ENCODE measurements around the gene CYTL1. TPM values are rescaled to one million over a fixed set of nuclear protein-coding genes. Genes with fewer than 3 reads are reported as not detected.

The CYTL1 gene
- total and polyA plus RNA-seq, 2 donors (not counting 3 experiments of a cell fraction or from before 2014, with no cell fraction given), result 4.0 to 36.8 TPM

DNA sequence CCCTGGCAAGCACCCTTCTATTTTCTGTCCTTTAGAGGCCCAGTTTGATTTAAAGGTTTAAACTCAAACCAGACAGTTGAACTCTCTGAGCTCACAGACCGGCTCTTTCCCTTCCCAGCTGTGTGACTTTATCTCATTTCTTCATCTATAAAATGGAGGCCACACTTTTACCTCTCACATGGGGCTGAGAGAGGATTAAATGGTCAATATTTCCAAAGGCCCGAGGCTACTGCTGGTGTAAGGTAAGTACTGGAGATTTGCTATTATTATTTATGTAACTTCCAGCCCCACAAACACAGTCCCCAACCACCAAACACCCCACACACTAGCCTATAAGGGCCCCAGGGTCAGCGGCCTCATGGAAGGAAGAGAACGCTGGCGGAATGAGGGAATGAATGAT lies 13.6 kb upstream of the CYTL1 start:
- Histone ChIP-seq H3K36me3 (ENCODE audit: control insufficient read depth in 2 of 2, extremely low read depth in 1 of 2, insufficient read depth in 2 of 2, low read length in 2 of 2) (no peaks in the 10 kb centered on the region), H2AFZ (ENCODE audit: low read depth, low read length) (peak overlapping the region; percentile 63), H3K9me1 (replicated peaks; ENCODE audit: control insufficient read depth, extremely low read depth, insufficient read depth, low read length) (no peaks in the 10 kb centered on the region), H3K27me3 (ENCODE audit: control insufficient read depth in 2 of 2, insufficient read depth in 2 of 2, low read length in 2 of 2) (no peaks in the 10 kb centered on the region), H3K27ac (ENCODE audit: insufficient read depth, low read depth, low read length) (peak overlapping the region; percentile 90), H3K4me1 (ENCODE audit: control insufficient read depth, extremely low read depth, insufficient read depth, low read length) (peaks cover 60% of the 10 kb centered on the region), H3K9me3 (replicated peaks; ENCODE audit: control insufficient read depth, insufficient read depth, low read length) (no peaks in the 10 kb centered on the region), H3K4me2 (ENCODE audit: insufficient read depth, low read length) (peak overlapping the region; percentile 56), H4K20me1 (replicated peaks; ENCODE audit: control insufficient read depth, extremely low read depth, insufficient read depth, low read length) (no peaks in the 10 kb centered on the region), H3K79me2 (ENCODE audit: control insufficient read depth, insufficient read depth, low read length) (no peaks in the 10 kb centered on the region), H3K4me3 (replicated peaks in 1 of 3; ENCODE audit: insufficient read depth in 1 of 3, low read depth in 1 of 3, low read length in 3 of 3) (peak overlapping the region in 1 of 3 experiments; percentile 22), H3K9ac (replicated peaks; ENCODE audit: extremely low read depth, insufficient read depth, low read length) (peak overlapping the region; percentile 39)
- FAIRE-seq (no peak), DNase-seq (ENCODE audit: low read depth, low spot score) (no peak)
- BruUV-seq (replicated peaks), result TSS peak; percentile 50
- ChIA-PET CTCF (interaction anchor here (1.0 to 5.9 kb wide), 5 partner anchors 11 to 19 kb away, joined by 3 to 54 read pairs (median 6); partner anchors contain the start of gene STK32B), POLR2A (no interaction called here)
- no peak for TF ChIP-seq EZH2 (IDR thresholded peaks at IDR 0.05; ENCODE audit: borderline replicate concordance, low read depth, low read length, severe bottlenecking)
- peak; percentile 64 for TF ChIP-seq GATA2 (IDR thresholded peaks at IDR 0.05; ENCODE audit: insufficient read depth, insufficient read length, low read depth, low read length)
- TF ChIP-seq, protein P1, sequence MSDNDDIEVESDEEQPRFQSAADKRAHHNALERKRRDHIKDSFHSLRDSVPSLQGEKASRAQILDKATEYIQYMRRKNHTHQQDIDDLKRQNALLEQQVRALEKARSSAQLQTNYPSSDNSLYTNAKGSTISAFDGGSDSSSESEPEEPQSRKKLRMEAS (IDR thresholded peaks at IDR 0.05; ENCODE audit: insufficient read depth, insufficient read length), result no peak
- intact Hi-C loops (cut with micrococcal nuclease) (loop anchor here (1.0 to 10.0 kb wide), 5 partner anchors 12 to 1242 kb away; partner anchors contain the start of gene STK32B), dilution Hi-C loops (cut with MboI; ENCODE audit: extremely low pct_ligation_motif_present, low sequenced_read_pairs) (no loop called here)

DNA sequence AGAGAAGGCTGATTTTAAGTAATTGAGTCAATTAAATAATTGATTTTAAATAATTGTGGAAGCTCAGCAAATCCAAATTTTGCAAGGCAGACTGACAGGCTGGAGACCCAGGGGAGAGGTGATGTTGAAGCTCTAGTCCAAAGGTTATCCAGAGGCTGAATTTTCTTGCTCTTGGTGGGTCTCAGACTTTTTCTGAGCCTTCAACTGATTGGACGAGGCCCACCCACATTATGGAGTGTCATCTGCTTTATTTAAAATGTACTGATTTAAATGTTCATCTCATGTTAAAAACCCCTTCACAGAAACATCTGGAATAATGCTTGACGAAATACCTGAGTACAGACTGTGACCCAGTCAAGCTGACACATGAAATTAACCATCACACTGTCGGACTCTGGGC lies 11.7 kb upstream of the CYTL1 start:
- H3K4me1 ChIP-seq (ENCODE audit: control insufficient read depth, extremely low read depth, insufficient read depth, low read length), result peaks cover 48% of the 10 kb centered on the region
- no peaks in the 10 kb centered on the region for H3K9me3 ChIP-seq (replicated peaks; ENCODE audit: control insufficient read depth, insufficient read depth, low read length)
- no peak for FAIRE-seq
- intact Hi-C loops (cut with micrococcal nuclease) (loop anchor here (5.0 to 10.0 kb wide), 3 partner anchors 34 to 1244 kb away; no protein-coding TSS in a partner anchor), dilution Hi-C loops (cut with MboI; ENCODE audit: extremely low pct_ligation_motif_present, low sequenced_read_pairs) (no loop called here)
- no peaks in the 10 kb centered on the region for H4K20me1 ChIP-seq (replicated peaks; ENCODE audit: control insufficient read depth, extremely low read depth, insufficient read depth, low read length)
- H2AFZ ChIP-seq (ENCODE audit: low read depth, low read length), result no peak overlapping the region
- BruUV-seq (replicated peaks), result no TSS peak
- ChIA-PET CTCF (interaction anchor here (1.3 to 5.9 kb wide), 5 partner anchors 11 to 37 kb away, joined by 5 to 54 read pairs (median 6); partner anchors contain the start of gene STK32B), POLR2A (interaction anchor here (1.8 kb wide), 1 partner anchor 13 kb away, joined by 4 read pairs; no protein-coding TSS in a partner anchor)
- no peak overlapping the region for H3K4me2 ChIP-seq (ENCODE audit: insufficient read depth, low read length)
- TF ChIP-seq GATA2 (IDR thresholded peaks at IDR 0.05; ENCODE audit: insufficient read depth, insufficient read length, low read depth, low read length), result no peak
- no peak for TF ChIP-seq POLR2AphosphoS5 (IDR thresholded peaks at IDR 0.05; ENCODE audit: insufficient read depth, low read depth, low read length)
- TF ChIP-seq, protein P2, sequence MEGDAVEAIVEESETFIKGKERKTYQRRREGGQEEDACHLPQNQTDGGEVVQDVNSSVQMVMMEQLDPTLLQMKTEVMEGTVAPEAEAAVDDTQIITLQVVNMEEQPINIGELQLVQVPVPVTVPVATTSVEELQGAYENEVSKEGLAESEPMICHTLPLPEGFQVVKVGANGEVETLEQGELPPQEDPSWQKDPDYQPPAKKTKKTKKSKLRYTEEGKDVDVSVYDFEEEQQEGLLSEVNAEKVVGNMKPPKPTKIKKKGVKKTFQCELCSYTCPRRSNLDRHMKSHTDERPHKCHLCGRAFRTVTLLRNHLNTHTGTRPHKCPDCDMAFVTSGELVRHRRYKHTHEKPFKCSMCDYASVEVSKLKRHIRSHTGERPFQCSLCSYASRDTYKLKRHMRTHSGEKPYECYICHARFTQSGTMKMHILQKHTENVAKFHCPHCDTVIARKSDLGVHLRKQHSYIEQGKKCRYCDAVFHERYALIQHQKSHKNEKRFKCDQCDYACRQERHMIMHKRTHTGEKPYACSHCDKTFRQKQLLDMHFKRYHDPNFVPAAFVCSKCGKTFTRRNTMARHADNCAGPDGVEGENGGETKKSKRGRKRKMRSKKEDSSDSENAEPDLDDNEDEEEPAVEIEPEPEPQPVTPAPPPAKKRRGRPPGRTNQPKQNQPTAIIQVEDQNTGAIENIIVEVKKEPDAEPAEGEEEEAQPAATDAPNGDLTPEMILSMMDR (IDR thresholded peaks at IDR 0.05; ENCODE audit: extremely low read depth in 1 of 2, insufficient read depth in 1 of 2, low read depth in 1 of 2, low read length in 2 of 2), result no peak
- TF ChIP-seq, protein P1 (IDR thresholded peaks at IDR 0.05; ENCODE audit: insufficient read depth, insufficient read length), result no peak
- TF ChIP-seq FOS (IDR thresholded peaks at IDR 0.05; ENCODE audit: borderline replicate concordance, insufficient read depth, low read length), result no peak
- TF ChIP-seq POLR2A (IDR thresholded peaks at IDR 0.05; ENCODE audit: low read depth, low read length), result no peak
- TF ChIP-seq EZH2 (IDR thresholded peaks at IDR 0.05; ENCODE audit: borderline replicate concordance, low read depth, low read length, severe bottlenecking), result no peak
- TF ChIP-seq JUN (IDR thresholded peaks at IDR 0.05; ENCODE audit: borderline replicate concordance, insufficient read depth, insufficient read length, low read depth), result no peak
- TF ChIP-seq MYC (IDR thresholded peaks at IDR 0.05; ENCODE audit: low read depth, low read length), result no peak
- H3K27ac ChIP-seq (ENCODE audit: insufficient read depth, low read depth, low read length), result peak overlapping the region; percentile 85
- no peak for DNase-seq (ENCODE audit: low read depth, low spot score)
- no peaks in the 10 kb centered on the region for H3K27me3 ChIP-seq (ENCODE audit: control insufficient read depth in 2 of 2, insufficient read depth in 2 of 2, low read length in 2 of 2)
- H3K9me1 ChIP-seq (replicated peaks; ENCODE audit: control insufficient read depth, extremely low read depth, insufficient read depth, low read length), result no peaks in the 10 kb centered on the region
- H3K9ac ChIP-seq (replicated peaks; ENCODE audit: extremely low read depth, insufficient read depth, low read length), result peak overlapping the region; percentile 39
- no peaks in the 10 kb centered on the region for H3K79me2 ChIP-seq (ENCODE audit: control insufficient read depth, insufficient read depth, low read length)
- H3K4me3 ChIP-seq (replicated peaks in 1 of 3; ENCODE audit: insufficient read depth in 1 of 3, low read depth in 1 of 3, low read length in 3 of 3), result no peak overlapping the region
- H3K36me3 ChIP-seq (ENCODE audit: control insufficient read depth in 2 of 2, extremely low read depth in 1 of 2, insufficient read depth in 2 of 2, low read length in 2 of 2), result no peaks in the 10 kb centered on the region
